Mesendoderm (in vitro differentiated cells): ENCODE measurements around the gene CHIC1. TPM values are rescaled to one million over a fixed set of nuclear protein-coding genes. Genes with fewer than 3 reads are reported as not detected.
"Not testable (repeated sequence)": the region's sequence is repeated elsewhere in the genome, so short reads cannot be mapped to it uniquely, and the experiment has no call there.

Experiments
- DNase-seq: peaks from one replicate; pipeline ENCODE4 v3.0.0; 2013
- H2AK5ac ChIP-seq: 2 replicates; pipeline ENCODE4 v1.6.1; 2013; ENCODE audit warnings: low read length, inconsistent platforms
- H2BK120ac ChIP-seq: 2 replicates; pipeline ENCODE4 v1.6.1; 2013; ENCODE audit warnings: low read depth, mild to moderate bottlenecking, low read length, moderate library complexity, mixed read lengths
- H2BK15ac ChIP-seq: replicated peaks from 2 replicates; pipeline ENCODE4 v1.6.1; 2013; ENCODE audit warnings: low read depth, mild to moderate bottlenecking, moderate library complexity
- H2BK5ac ChIP-seq: 2 replicates; pipeline ENCODE4 v1.6.1; 2013; ENCODE audit warnings: low read length, inconsistent platforms
- H3K18ac ChIP-seq: 2 replicates; pipeline ENCODE4 v1.6.1; 2013; ENCODE audit warnings: mild to moderate bottlenecking, low read length, mixed read lengths
- H3K23ac ChIP-seq: one replicate; pipeline ENCODE4 v1.6.1; 2013; ENCODE audit warnings: low read length
- H3K27ac ChIP-seq: 2 replicates; pipeline ENCODE4 v1.5.1; 2013; ENCODE audit warnings: low read depth, mild to moderate bottlenecking, inconsistent platforms, low read length, moderate library complexity
- H3K27me3 ChIP-seq: 2 replicates; pipeline ENCODE4 v1.6.1; 2013; ENCODE audit warnings: low read length, control low read depth, mild to moderate bottlenecking, inconsistent platforms; ENCODE audit not compliant: insufficient read depth, poor library complexity
- H3K36me3 ChIP-seq: 2 replicates; pipeline ENCODE4 v1.6.1; 2013; ENCODE audit warnings: low read length, inconsistent platforms; ENCODE audit not compliant: control insufficient read depth, insufficient read depth
- H3K4ac ChIP-seq: one replicate; pipeline ENCODE4 v1.6.1; 2013; ENCODE audit warnings: low read depth, mild to moderate bottlenecking, low read length, moderate library complexity
- H3K4me1 ChIP-seq: 2 replicates; pipeline ENCODE4 v1.6.1; 2013; ENCODE audit warnings: low read depth, low read length, inconsistent platforms; ENCODE audit not compliant: control insufficient read depth
- H3K4me2 ChIP-seq: 2 replicates; pipeline ENCODE4 v1.6.1; 2013; ENCODE audit warnings: low read length
- H3K4me3 ChIP-seq: 2 replicates; pipeline ENCODE4 v1.5.1; 2013; ENCODE audit warnings: mild to moderate bottlenecking, low read length
- H3K56ac ChIP-seq: one replicate; pipeline ENCODE4 v1.6.1; 2013; ENCODE audit warnings: low read length
- H3K79me1 ChIP-seq: 2 replicates; pipeline ENCODE4 v1.6.1; 2013; ENCODE audit warnings: low read length, inconsistent platforms
- H3K79me2 ChIP-seq: 2 replicates; pipeline ENCODE4 v1.6.1; 2013; ENCODE audit warnings: mild to moderate bottlenecking, low read length; ENCODE audit not compliant: control insufficient read depth, insufficient read depth
- H3K9ac ChIP-seq: 2 replicates; pipeline ENCODE4 v1.6.1; 2013; ENCODE audit warnings: low read length, inconsistent platforms
- H4K5ac ChIP-seq: one replicate; pipeline ENCODE4 v1.6.1; 2013; ENCODE audit warnings: low read length
- H4K8ac ChIP-seq: one replicate; pipeline ENCODE4 v1.6.1; 2013; ENCODE audit warnings: low read depth, mild to moderate bottlenecking, control low read depth, low read length, moderate library complexity
- WGBS: extraction: QIAGEN DNeasy Blood & Tissue Kit; methylation state at CpG from one replicate; pipeline ENCODE4 v1.1.7; 2013; ENCODE audit warnings: low lambda C conversion rate, missing lambda C conversion rate; ENCODE audit not compliant: insufficient coverage; ENCODE audit errors: extremely low coverage; 5-methylcytosine and 5-hydroxymethylcytosine counted together
- polyA plus RNA-seq, 2 experiments: library from polyadenylated mRNA; stranded (reverse); fragments of 200-250 nt; gene quantifications; one replicate each; pipeline ENCODE4 v1.2.3, GENCODE V29; 2013

Gene CHIC1
- polyA plus RNA-seq (2013, experiment 1 of 2): 4.4 TPM
- 4.1 TPM for polyA plus RNA-seq (2013, experiment 2 of 2)

DNA sequence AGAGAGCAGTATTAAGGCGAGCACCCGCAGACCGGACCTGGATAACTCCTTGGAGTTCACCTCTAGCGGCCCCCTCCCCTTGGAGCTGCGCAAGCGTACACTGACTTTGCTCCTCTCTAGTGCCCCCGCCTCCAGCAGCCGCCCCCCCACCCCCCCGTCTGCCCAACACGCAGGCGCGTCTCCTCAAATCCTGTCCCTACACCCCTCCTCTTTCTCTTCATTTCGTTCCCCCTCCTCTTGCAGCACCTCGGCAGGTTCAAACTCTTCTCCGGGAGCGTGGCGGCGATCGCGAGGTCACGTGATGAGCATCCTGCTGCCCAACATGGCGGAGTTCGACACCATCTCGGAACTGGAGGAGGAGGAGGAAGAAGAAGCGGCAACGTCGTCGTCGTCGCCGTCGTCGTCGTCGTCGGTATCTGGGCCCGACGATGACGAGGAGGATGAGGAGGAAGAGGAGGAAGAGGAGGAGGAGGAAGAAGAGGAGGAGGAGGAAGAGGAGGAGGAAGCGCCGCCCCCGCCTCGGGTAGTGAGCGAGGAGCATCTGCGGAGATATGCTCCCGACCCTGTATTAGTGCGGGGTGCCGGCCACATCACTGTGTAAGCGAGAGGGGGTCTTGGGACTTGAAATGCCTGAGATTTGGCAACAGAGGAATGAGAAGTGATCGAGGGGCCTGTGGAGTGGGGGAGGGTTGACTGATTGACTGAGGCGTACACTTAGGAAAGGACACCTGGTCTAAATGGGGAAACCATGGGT lies at the start of gene CHIC1:
Gene CHIC1 (plus strand): TSS at position 214 of the 754 bp plus-strand sequence. CDS start 88 bp downstream, at position 302.
- peak within 1 kb of the TSS; percentile 48 for H3K9ac ChIP-seq
- no peaks in the 10 kb centered on the region for H3K27me3 ChIP-seq
- H3K79me1 ChIP-seq: no peaks in the 10 kb centered on the region
- H2BK120ac ChIP-seq: no peak within 1 kb of the TSS
- no peaks in the 10 kb centered on the region for H3K36me3 ChIP-seq
- no peak within 1 kb of the TSS for H2AK5ac ChIP-seq
- peaks cover 2% of the 10 kb centered on the region for H3K79me2 ChIP-seq
- no peaks in the 10 kb centered on the region for H3K4me1 ChIP-seq
- H3K4me2 ChIP-seq: peak within 1 kb of the TSS; percentile 39
- no peak within 1 kb of the TSS for H2BK5ac ChIP-seq
- H3K56ac ChIP-seq: peak within 1 kb of the TSS; percentile 89
- WGBS: no CpG with 5 or more reads among the region's 51 CpGs
- no peak within 1 kb of the TSS for H4K5ac ChIP-seq
- H3K27ac ChIP-seq: no peak within 1 kb of the TSS
- H2BK15ac ChIP-seq: no peak within 1 kb of the TSS
- no peak within 1 kb of the TSS for H3K23ac ChIP-seq
- no peak within 1 kb of the TSS for H3K4ac ChIP-seq
- peak; percentile 91 for DNase-seq
- H3K4me3 ChIP-seq: peak within 1 kb of the TSS; percentile 50
- no peak within 1 kb of the TSS for H4K8ac ChIP-seq
- peak within 1 kb of the TSS; percentile 28 for H3K18ac ChIP-seq

DNA sequence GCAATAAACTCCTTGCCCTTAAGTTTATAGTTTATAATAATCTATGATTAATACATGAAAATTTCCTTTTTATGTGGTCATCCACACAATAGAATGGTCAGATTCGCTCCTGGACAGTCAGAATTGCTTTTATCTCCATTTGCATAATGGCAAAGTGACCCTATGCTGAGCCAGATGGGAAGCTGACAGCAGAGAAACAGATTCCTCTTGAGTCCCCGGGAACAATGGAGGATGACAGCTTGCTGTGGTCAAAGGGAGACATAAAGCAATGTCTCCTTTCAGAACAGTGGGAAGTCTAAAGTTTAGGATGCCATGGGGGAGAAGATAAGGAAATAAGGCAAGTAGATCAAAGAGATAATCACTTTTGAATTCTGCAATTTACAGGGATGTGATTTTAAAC lies 40.2 kb upstream of the CHIC1 start:
- H3K9ac ChIP-seq, H3K36me3 ChIP-seq, H3K27ac ChIP-seq, H3K23ac ChIP-seq, H3K4me3 ChIP-seq, H2AK5ac ChIP-seq, H4K5ac ChIP-seq, H3K79me1 ChIP-seq, H3K18ac ChIP-seq, H3K56ac ChIP-seq, H2BK15ac ChIP-seq, H3K4me2 ChIP-seq, H2BK5ac ChIP-seq, H2BK120ac ChIP-seq, H3K79me2 ChIP-seq, H3K4me1 ChIP-seq, H3K27me3 ChIP-seq, DNase-seq, H4K8ac ChIP-seq, H3K4ac ChIP-seq: not testable (repeated sequence)
- WGBS: no CpG with 5 or more reads among the region's 2 CpGs

DNA sequence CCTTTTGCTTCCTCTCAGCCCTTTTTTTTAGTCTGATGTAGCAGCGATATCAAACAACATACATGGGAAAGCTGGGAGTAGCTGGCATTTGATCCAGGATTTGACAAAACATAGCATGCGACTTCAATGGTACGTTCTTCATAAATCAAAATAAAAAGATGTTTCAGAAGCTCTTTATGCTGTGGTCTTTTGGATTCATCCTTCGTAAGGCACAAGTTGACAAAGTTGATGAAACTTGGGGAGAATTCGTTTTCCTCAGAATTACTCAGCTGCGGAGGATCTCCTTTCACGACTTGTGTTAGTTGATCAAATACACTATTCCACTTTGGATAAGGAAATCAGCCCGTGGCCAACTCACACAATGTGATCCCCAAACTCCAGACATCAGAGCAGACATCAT lies 38.1 kb upstream of the CHIC1 start:
- Histone ChIP-seq H3K36me3 (no peaks in the 10 kb centered on the region), H3K56ac (no peak overlapping the region), H3K27ac (no peak overlapping the region), H3K4me3 (no peak overlapping the region), H4K8ac (no peak overlapping the region), H3K4me2 (no peak overlapping the region), H3K23ac (no peak overlapping the region), H2BK15ac (no peak overlapping the region), H3K18ac (no peak overlapping the region), H2BK120ac (no peak overlapping the region), H2BK5ac (no peak overlapping the region), H3K9ac (no peak overlapping the region), H4K5ac (no peak overlapping the region), H2AK5ac (no peak overlapping the region), H3K4ac (no peak overlapping the region), H3K79me1 (no peaks in the 10 kb centered on the region), H3K79me2 (no peaks in the 10 kb centered on the region), H3K27me3 (no peaks in the 10 kb centered on the region), H3K4me1 (no peaks in the 10 kb centered on the region)
- no peak for DNase-seq
- WGBS: no CpG with 5 or more reads among the region's 8 CpGs

DNA sequence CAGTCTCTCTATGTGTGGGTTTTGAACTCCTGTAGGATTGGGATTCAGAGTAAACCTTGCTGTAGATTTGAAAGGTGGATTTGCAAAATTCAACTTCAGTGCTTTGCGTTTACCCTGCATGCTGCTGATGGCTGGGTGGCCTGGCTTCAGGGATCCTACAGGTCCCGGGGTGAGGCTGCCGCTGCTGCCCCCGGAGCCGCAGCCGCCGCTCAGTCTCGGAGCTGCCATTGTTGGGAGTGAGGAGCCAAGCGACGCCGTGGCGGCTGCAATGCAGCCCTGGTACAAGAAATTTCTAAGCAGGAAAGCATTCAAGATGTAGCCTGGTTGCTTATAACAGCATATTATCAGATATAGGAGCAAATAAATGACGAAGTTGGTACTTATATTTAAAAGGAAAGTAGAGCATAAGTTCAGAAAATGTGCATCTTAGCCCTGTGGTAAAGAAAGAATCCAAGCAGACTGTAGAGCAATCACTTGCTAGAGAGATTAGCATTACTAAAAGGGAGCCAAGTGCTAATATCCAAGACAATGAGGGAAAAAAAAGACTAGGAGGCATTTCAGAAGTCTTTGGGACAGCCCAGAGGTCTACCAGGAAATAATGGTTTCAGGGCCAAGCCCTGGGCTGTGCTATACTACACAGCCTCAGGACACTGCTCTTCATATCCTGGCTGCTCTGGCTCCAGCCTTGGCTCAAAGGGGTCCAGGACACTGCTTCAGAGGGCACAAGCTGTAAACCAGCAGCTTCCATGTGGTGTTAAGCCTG lies 36.9 kb upstream of the CHIC1 start:
- Histone ChIP-seq H3K4me2 (no peak overlapping the region), H3K27ac (no peak overlapping the region), H3K4me1 (no peaks in the 10 kb centered on the region), H3K4me3 (no peak overlapping the region), H4K5ac (no peak overlapping the region), H3K79me2 (no peaks in the 10 kb centered on the region), H3K79me1 (no peaks in the 10 kb centered on the region), H3K9ac (no peak overlapping the region), H3K23ac (no peak overlapping the region), H3K18ac (no peak overlapping the region), H3K27me3 (no peaks in the 10 kb centered on the region), H2AK5ac (no peak overlapping the region), H3K36me3 (no peaks in the 10 kb centered on the region), H3K56ac (no peak overlapping the region), H4K8ac (no peak overlapping the region), H2BK15ac (no peak overlapping the region), H3K4ac (peak overlapping the region; percentile 0), H2BK5ac (no peak overlapping the region), H2BK120ac (no peak overlapping the region)
- no CpG with 5 or more reads among the region's 13 CpGs for WGBS
- peak; percentile 5 for DNase-seq

DNA sequence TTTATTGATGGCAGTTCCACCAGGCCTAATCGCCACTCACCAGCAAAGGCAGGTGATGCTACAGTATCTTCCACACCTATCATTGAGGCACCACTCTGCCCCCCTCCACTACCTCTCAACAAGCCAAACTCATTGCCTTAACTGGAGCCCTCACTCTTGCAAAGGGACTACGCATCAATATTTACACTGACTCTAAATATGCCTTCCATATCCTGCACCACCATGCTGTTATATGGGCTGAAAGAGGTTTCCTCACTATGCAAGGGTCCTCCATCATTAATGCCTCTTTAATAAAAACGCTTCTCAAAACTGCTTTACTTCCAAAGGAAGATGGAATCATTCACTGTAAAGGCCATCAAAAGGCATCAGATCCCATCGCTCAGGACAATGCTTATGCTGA lies 31.3 kb upstream of the CHIC1 start:
- H3K79me1 ChIP-seq, H3K23ac ChIP-seq, H2BK5ac ChIP-seq, H3K27ac ChIP-seq, DNase-seq, H3K9ac ChIP-seq, H3K36me3 ChIP-seq, H2BK15ac ChIP-seq, H2AK5ac ChIP-seq, H4K8ac ChIP-seq, H3K27me3 ChIP-seq, H3K4me2 ChIP-seq, H3K4me1 ChIP-seq, H4K5ac ChIP-seq, H2BK120ac ChIP-seq, H3K4me3 ChIP-seq, H3K18ac ChIP-seq, H3K56ac ChIP-seq, H3K79me2 ChIP-seq, H3K4ac ChIP-seq: not testable (repeated sequence)
- no CpG with 5 or more reads among the region's 4 CpGs for WGBS
